ENCODE data around the gene DNAJC4.

DNAJC4 gene

DNA sequence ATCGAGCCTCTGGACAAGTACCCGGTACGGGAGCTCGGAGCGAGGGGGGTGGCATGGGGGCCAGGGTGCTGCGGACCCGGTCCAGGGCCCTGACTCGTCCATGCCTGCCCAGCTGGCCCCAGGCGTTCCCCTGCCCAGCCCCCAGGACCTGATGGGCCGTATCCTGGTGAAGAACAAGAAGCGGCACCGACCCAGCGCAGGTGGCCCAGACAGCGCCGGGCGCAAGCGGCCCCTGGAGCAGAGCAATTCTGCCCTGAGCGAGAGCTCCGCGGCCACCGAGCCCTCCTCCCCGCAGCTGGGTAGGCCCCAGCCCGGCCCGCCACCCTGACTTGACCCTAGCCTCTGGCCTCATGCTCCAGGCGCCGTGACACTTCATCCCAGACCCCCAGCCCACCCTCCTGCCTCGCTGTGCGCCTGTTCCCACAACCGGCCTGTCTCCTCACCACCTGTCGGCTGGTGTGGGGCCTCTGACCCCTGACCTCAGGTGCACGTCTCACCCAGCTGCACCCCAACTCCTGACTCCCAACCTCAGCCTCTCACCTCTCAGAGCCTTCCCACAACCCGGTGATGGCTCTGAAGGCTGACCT lies 28.7 kb downstream of the DNAJC4 start:
- DNase-seq (ENCODE audit: low read depth), result no peak

DNA sequence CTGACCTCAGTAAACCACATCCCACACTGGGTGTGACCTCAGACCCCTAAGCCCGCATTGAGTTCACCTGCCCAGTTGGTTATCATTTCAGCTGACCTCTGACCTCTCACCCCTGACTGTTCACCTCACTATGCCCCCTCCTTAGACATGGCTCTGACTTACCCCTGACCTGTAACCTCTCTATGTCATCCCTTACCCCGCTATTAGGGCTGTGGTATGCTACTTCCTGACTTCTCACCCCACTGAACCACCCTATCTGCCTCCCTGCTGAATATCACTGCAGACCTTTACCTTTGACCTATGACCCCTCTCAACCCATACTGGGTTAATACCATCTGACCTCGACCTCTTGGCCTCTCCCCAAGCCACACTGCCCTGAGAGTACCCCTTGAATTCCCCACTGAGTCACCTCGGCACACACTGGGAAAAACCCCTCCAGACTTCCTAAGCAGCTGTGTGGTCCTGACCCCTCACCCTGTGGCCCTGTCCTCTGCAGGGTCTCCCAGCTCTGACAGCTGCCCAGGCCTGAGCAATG lies 29.3 kb downstream of the DNAJC4 start:
- no peak for DNase-seq (ENCODE audit: low read depth)

DNA sequence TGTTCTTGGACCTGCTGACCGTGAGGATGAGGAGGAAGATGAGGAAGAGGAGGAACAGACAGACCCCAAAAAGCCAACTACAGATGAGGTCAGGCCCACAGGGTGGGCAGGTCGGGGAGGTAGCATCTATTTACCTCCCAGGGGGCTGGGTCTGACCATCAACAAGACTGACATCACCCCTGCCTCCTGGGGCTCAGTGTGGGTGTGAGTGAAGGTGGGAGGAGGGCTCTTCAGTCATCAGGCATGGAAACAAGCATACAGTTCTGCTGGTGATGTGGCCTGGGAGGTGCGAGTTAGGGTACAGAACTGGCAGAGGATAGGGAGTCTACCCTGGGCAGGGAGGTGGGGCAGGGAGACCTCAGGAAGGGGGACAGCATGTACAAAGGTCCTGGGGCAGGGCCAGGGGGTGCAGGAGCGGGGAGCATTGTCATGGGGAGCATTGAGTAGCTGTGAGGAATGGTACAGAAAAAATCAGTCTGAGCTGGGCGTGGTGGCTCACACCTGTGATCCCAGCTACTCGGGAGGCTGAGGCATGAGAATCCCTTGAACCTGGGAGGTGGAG lies 29.9 kb downstream of the DNAJC4 start:
- no peak for DNase-seq (ENCODE audit: low read depth)

DNA sequence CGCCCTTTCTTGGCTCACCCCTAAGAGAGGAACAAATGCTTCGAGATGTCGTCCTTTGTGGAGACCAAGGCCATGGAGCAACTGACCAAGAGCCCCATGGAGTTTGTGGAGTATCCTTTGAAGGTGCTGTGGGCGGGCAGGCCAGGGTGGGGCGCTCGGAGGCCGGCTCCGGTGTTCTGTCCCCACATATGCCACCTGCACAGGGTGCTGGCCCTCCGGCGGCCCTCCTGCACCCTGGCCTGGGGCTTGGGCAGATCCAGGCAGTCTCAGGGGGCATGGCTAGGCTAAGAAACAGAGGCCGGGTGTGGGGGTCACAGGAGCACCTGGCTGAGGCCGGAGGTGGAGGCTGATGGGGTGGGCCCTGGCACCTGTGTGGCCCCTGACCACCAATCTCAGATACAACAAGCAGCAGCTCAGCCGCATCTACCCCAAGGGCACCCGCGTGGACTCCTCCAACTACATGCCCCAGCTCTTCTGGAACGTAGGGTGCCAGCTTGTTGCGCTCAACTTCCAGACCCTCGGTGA lies 31.3 kb downstream of the DNAJC4 start:
- DNase-seq (ENCODE audit: low read depth), result no peak

DNA sequence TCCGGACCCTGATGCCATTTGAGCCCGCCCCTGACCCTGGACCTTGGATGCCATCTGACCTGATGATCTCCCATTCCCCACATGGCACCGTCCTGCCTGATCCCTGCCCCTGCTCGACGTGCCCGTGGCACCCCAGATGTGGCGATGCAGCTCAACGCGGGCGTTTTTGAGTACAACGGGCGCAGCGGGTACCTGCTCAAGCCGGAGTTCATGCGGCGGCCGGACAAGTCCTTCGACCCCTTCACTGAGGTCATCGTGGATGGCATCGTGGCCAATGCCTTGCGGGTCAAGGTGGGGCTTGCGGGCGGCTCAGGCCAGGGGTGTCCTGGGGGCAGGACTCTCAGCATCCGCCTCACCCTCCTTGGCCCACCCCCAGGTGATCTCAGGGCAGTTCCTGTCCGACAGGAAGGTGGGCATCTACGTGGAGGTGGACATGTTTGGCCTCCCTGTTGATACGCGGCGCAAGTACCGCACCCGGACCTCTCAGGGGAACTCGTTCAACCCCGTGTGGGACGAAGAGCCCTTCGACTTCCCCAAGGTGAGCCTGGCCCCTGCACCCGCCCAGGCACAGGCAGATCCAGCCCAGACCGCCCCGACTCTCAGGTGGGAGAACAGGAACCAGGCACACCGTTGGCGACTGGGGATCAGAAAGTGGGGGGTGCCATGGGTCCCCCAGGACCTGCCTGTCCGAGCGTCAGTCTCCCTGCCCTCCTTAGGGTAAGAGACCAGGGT lies 32.1 kb downstream of the DNAJC4 start:
- DNase-seq (ENCODE audit: low read depth), result no peak

DNA sequence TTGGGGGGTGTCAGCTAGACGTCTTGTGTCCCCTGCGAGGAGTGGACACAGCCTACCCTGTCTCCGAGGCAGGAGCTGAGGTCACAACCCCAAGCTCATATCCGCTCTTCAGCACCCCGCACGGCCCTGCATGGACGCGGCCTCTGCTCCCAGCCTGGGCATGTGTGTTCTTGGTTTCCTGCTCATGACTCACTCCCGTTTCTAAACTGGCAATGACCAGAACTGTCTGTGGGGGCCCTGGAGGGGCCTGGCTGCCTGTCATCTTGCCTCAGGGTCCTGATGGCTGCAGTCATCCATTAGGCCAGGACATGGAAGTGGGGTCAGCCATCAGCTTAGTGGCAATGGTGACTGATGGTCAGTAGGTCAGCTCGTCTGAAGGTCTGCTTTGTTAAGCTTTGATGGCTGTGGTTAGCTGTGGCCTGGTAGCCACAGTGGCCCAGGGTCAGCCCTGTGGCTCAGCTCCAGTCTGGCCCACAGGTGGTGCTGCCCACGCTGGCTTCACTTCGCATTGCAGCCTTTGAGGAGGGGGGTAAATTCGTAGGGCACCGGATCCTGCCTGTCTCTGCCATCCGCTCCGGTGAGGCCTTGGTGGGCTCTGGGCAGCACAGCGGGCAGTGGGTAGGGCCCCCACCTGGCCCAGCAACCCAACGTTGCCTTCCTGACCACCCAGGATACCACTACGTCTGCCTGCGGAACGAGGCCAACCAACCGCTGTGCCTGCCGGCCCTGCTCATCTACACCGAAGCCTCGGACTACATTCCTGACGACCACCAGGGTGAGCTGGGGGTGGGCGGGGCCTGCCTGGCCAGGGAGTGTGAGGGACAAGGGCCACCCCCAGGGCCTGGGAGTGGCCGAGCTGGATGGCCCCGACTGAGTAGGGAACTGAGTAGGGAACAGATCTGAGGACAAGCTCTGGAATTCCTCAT lies 32.9 kb downstream of the DNAJC4 start:
- no peak for DNase-seq (ENCODE audit: low read depth)

DNA sequence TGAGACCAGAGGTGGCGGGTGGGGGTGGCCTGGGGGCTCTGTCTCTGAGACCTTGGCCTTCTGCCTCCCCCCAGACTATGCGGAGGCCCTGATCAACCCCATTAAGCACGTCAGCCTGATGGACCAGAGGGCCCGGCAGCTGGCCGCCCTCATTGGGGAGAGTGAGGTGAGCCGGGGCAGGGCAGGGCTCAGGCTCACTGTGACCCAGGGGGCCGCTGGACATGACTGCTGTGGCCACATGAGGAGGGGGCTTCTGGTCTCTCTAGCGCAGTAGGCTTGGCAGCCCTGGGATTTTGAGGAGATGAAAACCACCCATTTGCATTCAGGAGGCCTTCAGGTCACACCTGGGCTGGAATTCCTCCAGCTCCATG lies 33.6 kb downstream of the DNAJC4 start:
- no peak for DNase-seq (ENCODE audit: low read depth)

DNA sequence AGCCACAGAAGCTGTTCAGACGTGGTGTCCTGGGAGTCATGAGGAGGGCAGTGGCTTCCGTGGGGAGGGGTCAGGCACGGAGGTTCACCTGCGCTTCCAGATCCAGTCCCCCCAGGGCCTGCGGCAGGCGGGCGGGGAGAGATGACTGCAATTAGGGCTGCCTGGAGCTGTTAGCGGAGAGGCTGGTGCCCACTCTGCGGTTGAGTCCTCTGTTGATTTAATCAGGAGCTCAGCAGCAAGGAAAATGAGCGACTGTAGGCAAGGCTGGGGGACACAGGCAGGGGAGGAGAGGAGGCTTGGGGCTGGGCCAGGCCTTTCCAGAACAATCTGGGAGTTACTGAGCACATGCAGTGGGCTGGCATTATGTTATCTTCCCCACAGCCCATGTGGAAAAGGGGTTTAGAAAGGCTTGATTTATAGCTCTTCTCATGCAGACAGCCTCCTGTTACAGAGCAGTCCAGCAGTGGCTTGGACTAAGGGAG lies 34.1 kb downstream of the DNAJC4 start:
- no peak for DNase-seq (ENCODE audit: low read depth)

DNA sequence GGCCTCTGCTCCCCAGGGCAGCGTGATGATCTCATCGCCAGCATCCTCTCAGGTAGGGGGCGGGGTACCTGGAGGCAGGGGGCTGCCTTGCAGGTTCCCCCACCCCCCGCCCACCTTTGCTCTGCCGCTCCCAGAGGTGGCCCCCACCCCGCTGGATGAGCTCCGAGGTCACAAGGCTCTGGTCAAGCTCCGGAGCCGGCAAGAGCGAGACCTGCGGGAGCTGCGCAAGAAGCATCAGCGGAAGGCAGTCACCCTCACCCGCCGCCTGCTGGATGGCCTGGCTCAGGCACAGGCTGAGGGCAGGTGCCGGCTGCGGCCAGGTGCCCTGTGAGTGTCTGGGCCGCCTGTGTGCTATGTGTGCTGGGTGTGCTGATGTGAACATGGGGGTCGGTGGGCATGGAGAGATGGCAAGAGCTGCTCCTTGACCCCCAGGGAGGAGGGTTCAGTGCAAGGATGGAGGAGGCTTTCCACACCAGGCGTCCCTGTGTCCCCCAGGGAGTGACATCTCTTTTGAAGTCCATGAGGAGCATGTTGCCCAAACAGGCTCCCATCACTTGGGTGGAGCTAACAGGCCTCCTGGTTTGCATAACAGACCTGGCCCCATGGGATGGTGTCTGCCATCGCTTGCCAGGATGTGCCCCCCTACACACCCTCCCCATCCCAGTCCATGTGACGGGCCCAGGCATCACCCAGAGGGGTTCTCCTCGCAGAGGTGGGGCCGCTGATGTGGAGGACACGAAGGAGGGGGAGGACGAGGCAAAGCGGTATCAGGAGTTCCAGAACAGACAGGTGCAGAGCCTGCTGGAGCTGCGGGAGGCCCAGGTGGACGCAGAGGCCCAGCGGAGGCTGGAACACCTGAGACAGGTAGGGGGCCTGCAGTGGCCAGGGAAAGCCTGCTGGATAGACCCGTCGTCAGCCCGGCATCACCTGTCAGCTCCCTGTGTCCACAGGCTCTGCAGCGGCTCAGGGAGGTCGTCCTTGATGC lies 35.1 kb downstream of the DNAJC4 start:
- no peak for DNase-seq (ENCODE audit: low read depth)

DNA sequence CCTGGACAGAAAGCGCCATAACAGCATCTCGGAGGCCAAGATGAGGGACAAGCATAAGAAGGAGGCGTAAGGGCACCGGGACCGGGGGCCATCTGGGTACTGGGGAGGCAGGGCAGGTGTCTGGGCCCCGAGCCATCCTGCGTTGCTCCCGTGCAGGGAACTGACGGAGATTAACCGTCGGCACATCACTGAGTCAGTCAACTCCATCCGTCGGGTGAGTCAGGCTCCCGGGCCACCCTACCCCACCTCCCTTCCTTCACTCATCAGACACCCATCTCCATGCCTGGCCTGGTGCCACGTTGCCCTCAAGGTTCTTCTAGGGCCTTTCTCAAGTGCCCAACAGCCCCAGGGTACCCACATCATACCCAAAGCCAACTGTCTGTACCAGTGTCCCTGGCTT lies 36.0 kb downstream of the DNAJC4 start:
- no peak for DNase-seq (ENCODE audit: low read depth)

DNA sequence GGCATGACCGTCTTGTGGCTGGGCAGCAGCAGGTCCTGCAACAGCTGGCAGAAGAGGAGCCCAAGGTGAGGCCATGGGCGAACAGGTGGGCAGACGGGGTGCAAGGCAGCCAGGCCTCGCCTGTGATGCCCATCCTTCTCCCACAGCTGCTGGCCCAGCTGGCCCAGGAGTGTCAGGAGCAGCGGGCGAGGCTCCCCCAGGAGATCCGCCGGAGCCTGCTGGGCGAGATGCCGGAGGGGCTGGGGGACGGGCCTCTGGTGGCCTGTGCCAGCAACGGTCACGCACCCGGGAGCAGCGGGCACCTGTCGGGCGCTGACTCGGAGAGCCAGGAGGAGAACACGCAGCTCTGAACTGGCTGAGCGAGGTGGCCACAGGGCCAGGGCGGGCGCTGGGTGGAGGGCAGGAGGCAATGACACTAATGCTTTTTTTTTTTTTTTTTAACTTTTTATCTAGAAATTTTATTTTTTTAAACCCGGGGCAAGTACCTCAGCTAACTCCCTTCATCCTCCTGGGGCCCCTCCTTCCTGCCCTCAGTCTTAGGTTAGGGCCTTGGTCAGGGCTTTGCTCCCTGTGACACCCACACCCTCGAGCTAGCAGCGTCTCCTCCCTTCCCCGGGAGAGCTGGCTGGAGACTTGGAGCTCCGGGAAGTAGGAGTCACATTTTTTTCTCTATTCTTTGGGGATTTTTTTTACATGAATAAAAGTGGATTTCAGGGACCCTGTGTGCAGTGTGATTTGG lies 37.0 kb downstream of the DNAJC4 start:
- no peak for DNase-seq (ENCODE audit: low read depth)

DNA sequence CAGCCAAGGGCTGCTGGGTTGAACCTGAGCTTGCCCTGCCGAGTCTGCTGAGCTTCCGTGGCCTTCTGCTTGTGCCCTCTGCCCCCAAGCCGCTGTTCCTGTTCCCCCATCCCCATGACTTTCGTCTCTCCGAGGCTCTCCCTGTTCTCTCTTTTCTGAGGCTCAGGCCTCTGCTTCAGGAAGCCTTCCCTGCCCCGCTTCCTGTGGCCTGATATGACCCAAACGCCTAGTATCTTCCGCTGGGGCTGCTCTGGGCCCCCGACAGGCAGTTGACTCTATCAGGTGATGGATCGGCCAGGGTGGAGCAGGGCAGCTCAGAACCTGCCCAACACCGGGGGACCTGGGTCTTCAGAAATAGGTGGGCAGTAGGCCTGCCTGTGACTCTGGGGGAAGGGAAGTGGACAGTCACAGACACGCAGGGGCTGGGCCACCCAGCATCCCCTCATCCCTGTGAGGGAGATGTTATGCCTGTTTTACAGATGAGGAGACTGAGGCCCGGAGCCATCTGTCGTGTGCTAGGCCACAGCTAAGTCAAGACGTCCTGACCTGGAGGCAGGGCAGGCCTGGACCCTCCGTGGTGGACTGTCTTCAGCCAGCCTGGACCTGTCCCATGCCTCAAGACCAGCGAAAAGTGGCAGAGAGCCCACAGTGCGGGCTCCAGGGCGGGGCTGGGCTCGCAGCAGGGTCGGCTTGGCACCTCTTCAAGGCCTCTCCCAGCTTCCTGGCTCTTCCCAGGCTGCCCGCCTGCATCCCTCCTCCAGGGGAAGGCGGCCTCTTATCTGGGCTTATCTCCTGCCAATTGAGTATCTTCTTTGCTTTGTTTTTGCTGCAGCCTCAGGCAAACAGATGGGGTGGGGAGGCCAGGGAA lies 37.9 kb downstream of the DNAJC4 start:
- DNase-seq (ENCODE audit: low read depth), result no peak

DNA sequence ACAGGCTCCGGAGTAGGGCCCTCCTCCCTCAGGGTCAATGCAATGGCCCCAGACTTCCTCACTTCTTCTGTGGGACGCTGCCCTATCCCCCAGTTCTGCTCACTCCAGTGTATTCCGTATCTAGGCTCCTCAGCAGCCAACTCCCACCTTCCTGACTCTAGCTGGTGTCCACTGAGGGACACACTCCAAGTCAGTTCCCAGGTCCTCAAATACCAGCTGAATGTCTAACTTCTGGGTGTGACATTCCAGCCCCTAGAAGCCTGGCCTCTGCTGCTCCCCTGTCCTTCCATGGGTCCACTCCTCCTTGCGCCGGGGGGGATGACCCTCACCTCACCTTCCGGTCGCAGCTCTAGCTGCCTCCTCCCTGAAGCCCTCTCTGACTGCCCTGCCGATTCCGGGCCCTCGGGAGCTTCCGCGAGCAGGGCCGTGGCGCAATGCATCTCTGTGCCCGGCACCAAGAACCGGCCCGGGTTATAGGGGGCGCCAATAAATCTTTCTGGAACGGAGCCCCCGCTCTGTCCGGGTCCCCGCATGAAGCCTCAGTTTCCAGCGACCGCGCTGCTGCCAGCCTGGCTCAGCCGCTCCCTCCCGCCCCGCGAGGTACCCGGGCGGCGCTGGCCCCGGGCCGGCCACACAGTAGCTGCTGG lies 38.7 kb downstream of the DNAJC4 start:
- no peak for DNase-seq (ENCODE audit: low read depth)

DNA sequence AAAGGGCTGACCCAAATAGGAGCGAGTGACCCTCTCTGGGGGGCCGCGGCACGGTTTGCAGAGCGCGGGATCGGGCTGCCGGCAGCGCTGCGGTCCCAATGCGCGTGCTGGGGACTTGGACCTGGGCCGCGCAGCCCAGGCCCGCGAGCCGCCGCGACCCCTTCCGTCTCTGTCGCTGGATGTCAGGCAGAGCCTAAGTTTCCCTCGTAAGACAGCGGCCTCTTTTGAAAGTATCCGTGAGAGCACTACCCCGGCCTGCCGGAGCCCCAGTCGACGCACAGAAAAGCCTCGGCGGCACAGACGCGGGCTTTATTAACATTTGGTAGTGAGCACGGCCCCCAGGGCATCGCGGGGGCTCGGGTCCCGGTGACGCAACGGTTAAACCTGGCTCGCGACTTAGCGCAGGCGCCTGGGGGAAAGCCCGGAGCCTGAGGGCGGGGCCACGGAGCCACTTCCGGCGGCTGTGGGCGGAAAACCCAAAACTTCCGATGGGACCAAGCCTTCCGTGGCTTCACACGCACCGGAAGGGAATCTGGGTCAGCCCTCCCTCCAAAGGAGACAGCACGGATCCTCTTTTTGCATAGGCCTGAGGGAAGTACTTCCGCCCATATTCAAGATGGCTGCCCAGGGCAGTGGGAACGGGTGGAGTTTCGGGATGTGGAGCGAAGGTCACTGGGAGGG lies 39.3 kb downstream of the DNAJC4 start:
- DNase-seq (ENCODE audit: low read depth), result peak; percentile 99

DNA sequence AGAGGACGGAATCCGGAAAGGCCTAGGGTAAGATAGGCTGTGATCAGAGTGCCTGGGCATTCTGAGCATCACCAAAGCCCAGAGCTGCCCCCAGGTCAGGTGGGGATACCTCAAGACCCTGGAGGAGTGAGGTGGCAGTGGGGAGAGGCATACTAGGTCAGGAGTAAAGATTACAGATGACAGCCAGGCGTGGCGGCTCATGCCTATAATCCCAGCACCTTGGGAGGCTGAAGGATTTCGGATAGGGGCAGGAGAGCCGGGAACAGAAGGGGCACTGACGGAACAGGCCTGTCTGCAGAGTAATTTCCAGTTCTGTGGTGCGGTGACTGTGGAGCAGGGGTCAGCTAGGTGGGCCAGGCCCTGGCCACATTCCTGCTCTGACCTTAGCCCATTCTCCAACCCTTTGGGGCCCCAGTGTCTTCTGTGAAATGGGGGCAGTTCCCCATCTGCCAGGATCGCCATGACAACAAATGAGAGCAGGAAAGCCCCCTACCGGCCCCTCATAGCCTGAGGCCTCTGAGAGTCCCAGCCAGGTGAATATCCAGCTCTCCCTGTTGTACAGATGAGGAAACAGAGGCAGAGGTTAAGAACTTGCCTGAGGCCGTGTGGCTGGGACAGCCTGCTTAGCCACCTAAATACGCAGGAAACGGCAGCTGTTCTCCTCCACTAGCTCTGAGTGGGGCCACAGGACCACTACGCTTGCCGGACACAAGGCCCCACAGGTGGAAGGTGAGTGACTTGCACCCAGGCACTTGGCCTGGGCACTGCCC lies 44.9 kb downstream of the DNAJC4 start:
- DNase-seq (ENCODE audit: low read depth), result no peak

DNA sequence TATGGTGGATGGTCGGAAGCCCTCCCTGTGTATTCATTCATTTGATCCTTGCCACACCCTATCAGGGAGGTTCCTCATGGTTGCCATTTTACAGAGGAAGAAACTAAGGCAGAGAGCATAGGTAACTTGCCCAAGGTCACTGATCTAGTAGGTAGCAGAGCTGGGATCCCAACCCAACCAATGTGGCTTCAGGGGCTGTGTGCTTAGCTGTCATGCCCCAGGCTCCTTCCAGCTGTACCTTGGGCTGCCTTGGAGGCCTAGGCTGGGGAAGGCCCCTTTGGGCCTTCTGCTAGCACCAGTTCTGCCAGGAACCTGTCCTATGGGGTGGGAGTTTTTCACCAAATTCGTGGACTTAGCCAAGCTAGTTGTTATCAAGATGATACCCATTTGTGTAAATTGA lies 45.5 kb downstream of the DNAJC4 start:
- DNase-seq (ENCODE audit: low read depth), result no peak

All from GM04503 (cell line).